Heart right ventricle (tissue), 16 donors: ENCODE measurements around the gene ACTN4. TPM values are rescaled to one million over a fixed set of nuclear protein-coding genes. Genes with fewer than 3 reads are reported as not detected.
A peak's percentile ranks its signal among the peaks of the same experiment; 100 is the strongest.

Experiments
- ATAC-seq, 8 donors: fragments of 200-7000 bp; cut with Tn5 transposase; one replicate each; pipeline ENCODE4 v1.9.1; 2020; ENCODE audit warnings: mild to moderate bottlenecking in 8 of 8, moderate library complexity in 8 of 8, moderate number of reproducible peaks in 1 of 8
- DNase-seq, 2 donors: peaks; one replicate each; pipeline ENCODE4 v3.0.0-alpha.2; 2020
- H3K27ac ChIP-seq, 10 donors: fragments of 200-600 bp; sonication (generic) in 2 of 10; one replicate each; pipeline versions ENCODE4 v1.5.0 to v1.8.0; 2020 to 2022; ENCODE audit warnings: mild to moderate bottlenecking in 3 of 10
- H3K27me3 ChIP-seq, 7 donors: fragments of 200-600 bp; one replicate each; pipeline ENCODE4 v1.8.0; 2021 to 2022; ENCODE audit warnings: mild to moderate bottlenecking in 2 of 7
- H3K36me3 ChIP-seq, 9 donors: fragments of 200-600 bp; sonication (generic) in 1 of 9; one replicate each; pipeline versions ENCODE4 v1.5.0 to v1.8.0; 2020 to 2022; ENCODE audit warnings: mild to moderate bottlenecking in 2 of 9
- H3K4me1 ChIP-seq, 9 donors: fragments of 200-600 bp; sonication (generic) in 1 of 9; one replicate each; pipeline versions ENCODE4 v1.5.0 to v1.8.0; 2020 to 2022; ENCODE audit warnings: mild to moderate bottlenecking in 4 of 9
- H3K4me3 ChIP-seq, 10 donors: fragments of 200-600 bp; sonication (generic) in 2 of 10; one replicate each; pipeline versions ENCODE4 v1.5.0 to v1.8.0; 2020 to 2022; ENCODE audit warnings: mild to moderate bottlenecking in 7 of 10, moderate library complexity in 2 of 10
- H3K9me3 ChIP-seq, 11 donors: fragments of 200-600 bp in 10 of 11; sonication (generic) in 2 of 11; one replicate each; pipeline versions ENCODE4 v1.5.0 to v1.8.0; 2013 to 2022; ENCODE audit warnings: mild to moderate bottlenecking in 2 of 11, control low read depth in 1 of 11, moderate library complexity in 1 of 11
- WGBS, 2 donors: extraction: QIAGEN DNeasy Blood & Tissue Kit; methylation state at CpG; one replicate each; pipeline ENCODE4 v1.1.7; 2013; ENCODE audit warnings: inconsistent platforms in 1 of 2; 5-methylcytosine and 5-hydroxymethylcytosine counted together
- intact Hi-C, 10 donors: fragments of 100-400 bp; cut with DNase I; formaldehyde crosslinking; loops; one replicate each; pipeline versions ENCODE4 v1.11.1 to v1.14.2; 2022
- polyA plus RNA-seq, 2 donors: library from polyadenylated mRNA; stranded (reverse); fragments of 200-250 nt; gene quantifications; one replicate each; pipeline ENCODE4 v1.2.3, GENCODE V29; 2013
- total RNA-seq, 10 donors: library from RNA; stranded (reverse); fragmentation: NEBNext Ultra II Directional in 3 of 10; extraction: Animal tissue kit (Norgen Biotek cat#: 25700) in 3 of 10; gene quantifications; one replicate each; pipeline versions ENCODE4 v1.2.1 to v1.2.4, GENCODE V29; 2021 to 2023
- TF ChIP-seq, protein P1 (sequence below), 9 donors: fragments of 200-600 bp; sonication (generic) in 2 of 9; IDR thresholded peaks; one replicate each; pipeline versions ENCODE4 v1.5.0 to v1.8.0; 2021 to 2022; ENCODE audit warnings: antibody characterized with exemption in 9 of 9, mild to moderate bottlenecking in 5 of 9, moderate library complexity in 1 of 9
- donor health status: Arrhythmogenic right ventricular cardiomyopathy.
- donor health status: ischemic (EF 13 %, LVEDD 7.1; RV severe dilation, severe dysfunction).
- donor health status: healthy with polysubstance abuse.
- donor health status: DM: no; HTN: yes; CAD: no.
- donor health status: DM: no; HTN: no; CAD: no.
- donor health status: ischemic (EF 25% LVEDD 6.9; RV normal size, moderate dysfunction).
- donor health status: ischemic (EF 25% LVEDD 5.7; RV mildly dilated, moderate dysfunction).
- donor health status: healthy.
- donor health status: DM: yes; HTN: yes; CAD: no.
- donor health status: Ischemic cardiomyopathy.
- donor health status: ischemic (EF 35%, LVEDD 5.7; RV mildly dilated, moderate dysfunction).
- donor health status: nonischemic (EF 11% LVEDD 7.7; RV severe dilation, severe dysfunction).
- donor health status: DM: yes; HTN: yes; CAD: no.
- donor health status: PGD.
- donor health status: ischemic (EF 29% LVEDD 5.4; RV normal size, mild dysfunction).
- donor health status: nonischemic (EF 23%, LVEDD 6.1; RV moderate dilation, normal function).

ACTN4 gene
- total and polyA plus RNA-seq, 12 donors: 92.4 to 291 (median 149) TPM

GRCh38 chr19:38678891-38679494 lies 31.5 kb downstream of the ACTN4 start:
- H3K27me3 ChIP-seq: no peaks in the 10 kb centered on the region
- ATAC-seq (no peak), DNase-seq (no peak)
- H3K36me3 ChIP-seq: peaks cover 0 to 32% (median 0%) of the 10 kb centered on the region in 9 donors
- 73 to 75% methylated on average over 7 of the region's 7 CpGs for WGBS, 2 donors
- H3K4me3 ChIP-seq: no peak overlapping the region
- intact Hi-C loops: no loop called here
- H3K9me3 ChIP-seq: no peaks in the 10 kb centered on the region
- H3K27ac ChIP-seq: peak overlapping the region in 9 of 10 donors; percentile 36 to 95 (median 85)
- TF ChIP-seq, protein P1, sequence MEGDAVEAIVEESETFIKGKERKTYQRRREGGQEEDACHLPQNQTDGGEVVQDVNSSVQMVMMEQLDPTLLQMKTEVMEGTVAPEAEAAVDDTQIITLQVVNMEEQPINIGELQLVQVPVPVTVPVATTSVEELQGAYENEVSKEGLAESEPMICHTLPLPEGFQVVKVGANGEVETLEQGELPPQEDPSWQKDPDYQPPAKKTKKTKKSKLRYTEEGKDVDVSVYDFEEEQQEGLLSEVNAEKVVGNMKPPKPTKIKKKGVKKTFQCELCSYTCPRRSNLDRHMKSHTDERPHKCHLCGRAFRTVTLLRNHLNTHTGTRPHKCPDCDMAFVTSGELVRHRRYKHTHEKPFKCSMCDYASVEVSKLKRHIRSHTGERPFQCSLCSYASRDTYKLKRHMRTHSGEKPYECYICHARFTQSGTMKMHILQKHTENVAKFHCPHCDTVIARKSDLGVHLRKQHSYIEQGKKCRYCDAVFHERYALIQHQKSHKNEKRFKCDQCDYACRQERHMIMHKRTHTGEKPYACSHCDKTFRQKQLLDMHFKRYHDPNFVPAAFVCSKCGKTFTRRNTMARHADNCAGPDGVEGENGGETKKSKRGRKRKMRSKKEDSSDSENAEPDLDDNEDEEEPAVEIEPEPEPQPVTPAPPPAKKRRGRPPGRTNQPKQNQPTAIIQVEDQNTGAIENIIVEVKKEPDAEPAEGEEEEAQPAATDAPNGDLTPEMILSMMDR (IDR thresholded peaks at IDR 0.05): no peak
- peaks cover 55 to 100% (median 97%) of the 10 kb centered on the region in 9 donors for H3K4me1 ChIP-seq

GRCh38 chr19:38679839-38680238 lies 32.4 kb downstream of the ACTN4 start:
- 66 to 67% methylated on average over 4 of the region's 4 CpGs for WGBS, 2 donors
- DNase-seq (no peak), ATAC-seq (no peak)
- no peaks in the 10 kb centered on the region for H3K27me3 ChIP-seq
- peaks cover 56 to 100% (median 97%) of the 10 kb centered on the region in 9 donors for H3K4me1 ChIP-seq
- TF ChIP-seq, protein P1 (IDR thresholded peaks at IDR 0.05): no peak
- no peak overlapping the region for H3K4me3 ChIP-seq
- peak overlapping the region in 7 of 10 donors; percentile 87 to 95 (median 92) for H3K27ac ChIP-seq
- intact Hi-C loops: no loop called here
- peaks cover 0 to 32% (median 0%) of the 10 kb centered on the region in 9 donors for H3K36me3 ChIP-seq
- H3K9me3 ChIP-seq: no peaks in the 10 kb centered on the region

- TF ChIP-seq, protein P1 (IDR thresholded peaks at IDR 0.05): no peak
- Histone ChIP-seq H3K4me1 (peaks cover 55 to 100% (median 97%) of the 10 kb centered on the region in 9 donors), H3K27ac (peak overlapping the region; percentile 74 to 95 (median 90)), H3K36me3 (peaks cover 0 to 25% (median 0%) of the 10 kb centered on the region in 9 donors), H3K27me3 (no peaks in the 10 kb centered on the region), H3K9me3 (no peaks in the 10 kb centered on the region), H3K4me3 (no peak overlapping the region)
- ATAC-seq (no peak), DNase-seq (no peak)
- intact Hi-C loops: no loop called here
- 91 to 93% methylated on average over 11 of the region's 11 CpGs for WGBS, 2 donors
Observed at GRCh38 chr19:38682195-38682867, 34.9 kb downstream of the ACTN4 start.

- peak in 3 of 8 donors; percentile 3 to 17 (median 12) for ATAC-seq
- TF ChIP-seq, protein P1 (IDR thresholded peaks at IDR 0.05): no peak
- peaks cover 55 to 99% (median 97%) of the 10 kb centered on the region in 9 donors for H3K4me1 ChIP-seq
- H3K27ac ChIP-seq: peak overlapping the region; percentile 74 to 95 (median 90)
- peaks cover 0 to 19% (median 0%) of the 10 kb centered on the region in 9 donors for H3K36me3 ChIP-seq
- H3K4me3 ChIP-seq: no peak overlapping the region
- 76 to 82% methylated on average over 7 of the region's 7 CpGs for WGBS, 2 donors
- intact Hi-C loops: no loop called here
- H3K27me3 ChIP-seq: no peaks in the 10 kb centered on the region
- no peak for DNase-seq
- H3K9me3 ChIP-seq: no peaks in the 10 kb centered on the region
Observed at GRCh38 chr19:38682872-38683392, 35.5 kb downstream of the ACTN4 start.
